Measurements from ENCODE around the gene TBC1D1.

Gene TBC1D1

GRCh38 chr4:38146383-38146782 is 255.5 kb downstream of the TBC1D1 start:
- TF ChIP-seq CTCF (IDR thresholded peaks at IDR 0.05; ENCODE audit: insufficient read depth, low read depth, low read length, missing control alignments) = no peak
- no peak overlapping the region for H3K4me3 ChIP-seq (ENCODE audit: low read depth, low read length)
- no peak for DNase-seq (ENCODE audit: low read depth)

- no peak for DNase-seq (ENCODE audit: low read depth)
- no peak for TF ChIP-seq CTCF (IDR thresholded peaks at IDR 0.05; ENCODE audit: insufficient read depth, low read depth, low read length, missing control alignments)
- no peak overlapping the region for H3K4me3 ChIP-seq (ENCODE audit: low read depth, low read length)
Measured at GRCh38 chr4:38149472-38149996, 258.6 kb downstream of the TBC1D1 start.

DNA sequence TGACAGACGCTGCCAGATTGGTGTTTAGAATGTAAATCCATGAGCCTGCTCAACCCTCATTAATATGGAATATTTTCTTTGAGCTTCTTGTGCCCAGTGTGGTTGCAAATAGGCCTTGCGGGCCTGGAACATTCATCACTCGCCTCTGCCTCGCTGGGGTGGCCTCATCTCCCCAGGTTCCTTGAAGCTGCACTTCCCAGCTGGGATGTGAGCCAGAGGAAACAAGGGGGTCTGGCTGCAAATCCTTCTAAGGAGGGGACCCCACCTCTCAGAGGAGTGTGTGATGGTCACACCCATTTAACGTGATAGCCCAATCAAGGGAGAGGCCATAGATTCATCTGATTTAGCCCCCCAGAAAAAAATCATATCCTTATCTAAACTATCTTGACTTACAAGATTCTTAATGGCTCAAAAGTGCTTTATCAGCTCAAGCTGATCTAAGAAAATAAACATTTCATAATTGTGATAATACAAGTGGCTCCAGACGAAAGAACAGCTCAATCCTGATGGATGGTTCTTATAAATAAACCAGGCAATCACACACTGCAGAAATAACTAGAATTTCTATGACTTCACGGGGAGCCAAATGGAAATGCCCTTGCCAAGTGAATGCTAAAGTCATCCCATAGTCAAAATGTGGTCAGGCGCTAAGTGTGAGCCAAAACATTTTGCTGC is 259.2 kb downstream of the TBC1D1 start:
- no peak for TF ChIP-seq CTCF (IDR thresholded peaks at IDR 0.05; ENCODE audit: insufficient read depth, low read depth, low read length, missing control alignments)
- no peak overlapping the region for H3K4me3 ChIP-seq (ENCODE audit: low read depth, low read length)
- DNase-seq (ENCODE audit: low read depth) = no peak

DNA sequence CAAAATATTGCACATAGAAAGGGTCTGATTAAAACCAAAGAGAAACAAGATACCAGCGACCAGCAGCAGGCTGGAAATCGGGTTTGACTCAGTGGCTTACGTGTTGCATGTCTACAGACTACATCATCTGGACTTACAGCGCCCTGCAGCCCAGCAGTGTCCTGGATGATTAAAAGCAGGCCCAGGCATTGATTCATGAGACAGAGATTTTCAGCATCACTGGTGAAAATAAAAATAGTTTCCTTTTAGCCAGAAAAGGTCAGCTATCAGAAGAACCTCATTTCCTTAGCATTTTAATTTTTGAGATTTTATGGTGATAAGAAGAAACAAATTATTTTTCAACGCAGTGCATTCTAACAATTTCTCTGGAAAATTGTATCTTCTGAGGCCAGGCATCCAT is 259.9 kb downstream of the TBC1D1 start:
- no peak for DNase-seq (ENCODE audit: low read depth)
- H3K4me3 ChIP-seq (ENCODE audit: low read depth, low read length) = no peak overlapping the region
- no peak for TF ChIP-seq CTCF (IDR thresholded peaks at IDR 0.05; ENCODE audit: insufficient read depth, low read depth, low read length, missing control alignments)

DNA sequence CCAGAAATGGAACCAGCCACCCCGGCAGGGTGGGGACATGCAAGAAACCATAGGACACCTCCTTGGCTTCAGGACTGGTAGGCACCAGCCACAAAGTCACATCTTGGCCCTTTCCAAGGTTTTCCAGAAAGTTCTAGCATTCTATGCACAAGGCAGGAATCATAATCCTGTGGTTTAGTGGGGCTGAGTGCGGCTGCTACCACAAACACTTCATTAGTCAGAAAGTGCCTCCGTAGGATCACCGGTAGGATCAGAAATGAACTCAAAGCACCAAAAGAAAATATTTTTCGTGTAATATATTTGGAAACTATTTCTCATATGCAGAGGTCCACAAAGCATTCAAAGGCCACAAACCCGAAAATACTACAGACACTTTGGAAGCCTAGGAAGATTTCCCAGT is 261.0 kb downstream of the TBC1D1 start:
- DNase-seq (ENCODE audit: low read depth) = no peak
- no peak overlapping the region for H3K4me3 ChIP-seq (ENCODE audit: low read depth, low read length)
- TF ChIP-seq CTCF (IDR thresholded peaks at IDR 0.05; ENCODE audit: insufficient read depth, low read depth, low read length, missing control alignments) = no peak

DNA sequence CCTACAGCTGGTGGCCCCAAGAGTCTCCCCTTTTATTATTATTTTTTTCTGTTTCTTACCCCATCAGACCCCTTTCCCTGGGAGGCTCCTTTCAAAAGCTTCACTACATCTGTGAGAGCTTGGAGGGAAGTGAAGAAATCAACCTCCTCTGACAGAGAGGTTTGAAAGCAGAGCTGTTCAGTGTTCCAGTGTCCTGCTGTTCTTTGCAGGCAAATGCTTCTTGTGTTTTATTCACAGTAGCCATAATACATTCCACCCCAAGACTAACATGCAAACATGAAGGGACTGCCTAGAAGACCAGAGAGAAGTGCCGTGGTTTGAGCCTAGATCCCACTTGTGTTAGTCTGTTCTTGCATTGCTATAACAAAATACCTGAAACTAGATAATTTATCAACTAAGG is 261.4 kb downstream of the TBC1D1 start:
- TF ChIP-seq CTCF (IDR thresholded peaks at IDR 0.05; ENCODE audit: insufficient read depth, low read depth, low read length, missing control alignments) = no peak
- no peak for DNase-seq (ENCODE audit: low read depth)
- H3K4me3 ChIP-seq (ENCODE audit: low read depth, low read length) = no peak overlapping the region

All from GM12865 (cell line).